ENCODE measurements around the gene MAPKAPK5.
"Not testable (repeated sequence)": the region's sequence is repeated elsewhere in the genome, so short reads cannot be mapped to it uniquely, and the experiment has no call there.

The MAPKAPK5 gene

GRCh38 chr12:111819191-111820158 lies 22.6 kb upstream of the MAPKAPK5 start:
- no peak overlapping the region for H3K4me3 ChIP-seq (ENCODE audit: low read length)
- H3K9me3 ChIP-seq (ENCODE audit: low read length), result no peaks in the 10 kb centered on the region
- peaks cover 11% of the 10 kb centered on the region for H3K4me1 ChIP-seq (ENCODE audit: insufficient read depth, low read length)
- no peak overlapping the region for H2AFZ ChIP-seq (ENCODE audit: low read depth, low read length)
- H3K27me3 ChIP-seq (ENCODE audit: insufficient read depth, low read length), result no peaks in the 10 kb centered on the region
- H3K36me3 ChIP-seq (ENCODE audit: insufficient read depth, low read length), result no peaks in the 10 kb centered on the region

GRCh38 chr12:111820828-111821227 lies 21.2 kb upstream of the MAPKAPK5 start:
- H3K27me3 ChIP-seq (ENCODE audit: insufficient read depth, low read length); H2AFZ ChIP-seq (ENCODE audit: low read depth, low read length); H3K4me3 ChIP-seq (ENCODE audit: low read length); H3K36me3 ChIP-seq (ENCODE audit: insufficient read depth, low read length); H3K9me3 ChIP-seq (ENCODE audit: low read length): not testable (repeated sequence)
- H3K4me1 ChIP-seq (ENCODE audit: insufficient read depth, low read length), result peaks cover 13% of the 10 kb centered on the region

GRCh38 chr12:111822886-111823285 lies 19.1 kb upstream of the MAPKAPK5 start:
- H3K4me3 ChIP-seq (ENCODE audit: low read length), result no peak overlapping the region
- peaks cover 13% of the 10 kb centered on the region for H3K4me1 ChIP-seq (ENCODE audit: insufficient read depth, low read length)
- H3K9me3 ChIP-seq (ENCODE audit: low read length), result no peaks in the 10 kb centered on the region
- no peaks in the 10 kb centered on the region for H3K27me3 ChIP-seq (ENCODE audit: insufficient read depth, low read length)
- H2AFZ ChIP-seq (ENCODE audit: low read depth, low read length), result no peak overlapping the region
- no peaks in the 10 kb centered on the region for H3K36me3 ChIP-seq (ENCODE audit: insufficient read depth, low read length)

GRCh38 chr12:111823891-111824290 lies 18.1 kb upstream of the MAPKAPK5 start:
- Histone ChIP-seq H2AFZ (ENCODE audit: low read depth, low read length) (no peak overlapping the region), H3K36me3 (ENCODE audit: insufficient read depth, low read length) (no peaks in the 10 kb centered on the region), H3K9me3 (ENCODE audit: low read length) (no peaks in the 10 kb centered on the region), H3K27me3 (ENCODE audit: insufficient read depth, low read length) (no peaks in the 10 kb centered on the region), H3K4me1 (ENCODE audit: insufficient read depth, low read length) (peaks cover 13% of the 10 kb centered on the region), H3K4me3 (ENCODE audit: low read length) (no peak overlapping the region)

GRCh38 chr12:111824312-111824711 lies 17.7 kb upstream of the MAPKAPK5 start:
- not testable (repeated sequence) for H3K9me3 ChIP-seq (ENCODE audit: low read length); H2AFZ ChIP-seq (ENCODE audit: low read depth, low read length); H3K27me3 ChIP-seq (ENCODE audit: insufficient read depth, low read length); H3K4me3 ChIP-seq (ENCODE audit: low read length); H3K36me3 ChIP-seq (ENCODE audit: insufficient read depth, low read length)
- peaks cover 13% of the 10 kb centered on the region for H3K4me1 ChIP-seq (ENCODE audit: insufficient read depth, low read length)

GRCh38 chr12:111825509-111825908 lies 16.5 kb upstream of the MAPKAPK5 start:
- Histone ChIP-seq H3K27me3 (ENCODE audit: insufficient read depth, low read length) (no peaks in the 10 kb centered on the region), H2AFZ (ENCODE audit: low read depth, low read length) (no peak overlapping the region), H3K4me1 (ENCODE audit: insufficient read depth, low read length) (peaks cover 13% of the 10 kb centered on the region), H3K36me3 (ENCODE audit: insufficient read depth, low read length) (no peaks in the 10 kb centered on the region), H3K4me3 (ENCODE audit: low read length) (no peak overlapping the region), H3K9me3 (ENCODE audit: low read length) (no peaks in the 10 kb centered on the region)

DNA sequence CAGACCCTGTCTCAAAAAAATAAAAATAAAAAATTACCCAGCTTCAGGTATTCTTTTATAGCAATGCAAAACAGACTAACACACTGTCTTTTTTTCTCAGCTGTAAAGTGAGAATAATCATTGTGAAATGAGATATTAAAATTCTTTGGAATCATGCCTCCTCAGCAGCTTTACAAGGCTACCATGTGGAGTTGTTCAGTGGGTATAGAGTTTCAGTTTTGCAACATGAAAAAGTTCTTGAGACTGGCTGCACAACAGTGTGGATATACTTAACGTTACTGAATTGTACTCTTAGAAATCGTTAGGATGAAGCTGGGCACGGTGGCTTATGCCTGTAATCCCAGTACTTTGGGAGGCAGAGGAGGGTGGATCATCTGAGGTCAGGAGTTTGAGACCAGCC lies 15.7 kb upstream of the MAPKAPK5 start:
- no peak overlapping the region for H3K4me3 ChIP-seq (ENCODE audit: low read length)
- peaks cover 13% of the 10 kb centered on the region for H3K4me1 ChIP-seq (ENCODE audit: insufficient read depth, low read length)
- H2AFZ ChIP-seq (ENCODE audit: low read depth, low read length), result no peak overlapping the region
- H3K9me3 ChIP-seq (ENCODE audit: low read length), result no peaks in the 10 kb centered on the region
- H3K27me3 ChIP-seq (ENCODE audit: insufficient read depth, low read length), result no peaks in the 10 kb centered on the region
- H3K36me3 ChIP-seq (ENCODE audit: insufficient read depth, low read length), result no peaks in the 10 kb centered on the region

DNA sequence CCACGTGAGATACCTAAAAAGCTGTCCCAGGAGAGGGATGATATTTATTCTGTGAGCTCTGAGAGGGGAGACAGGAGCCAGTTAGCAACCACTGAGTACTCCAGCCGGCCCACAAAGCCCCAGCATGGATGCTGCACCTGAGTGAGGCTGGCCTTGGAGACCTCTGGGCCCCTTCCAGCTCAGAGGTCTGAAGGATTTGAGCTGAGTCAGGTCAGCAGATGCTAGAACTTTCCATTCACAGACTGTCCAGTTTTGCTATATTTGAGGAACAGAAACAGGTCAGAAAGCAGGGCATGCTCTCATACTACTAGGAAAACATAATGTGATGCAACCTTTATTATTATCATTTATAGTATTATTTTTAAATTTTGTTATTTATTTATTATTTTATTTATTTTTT lies 15.0 kb upstream of the MAPKAPK5 start:
- Histone ChIP-seq H3K27me3 (ENCODE audit: insufficient read depth, low read length) (no peaks in the 10 kb centered on the region), H3K4me1 (ENCODE audit: insufficient read depth, low read length) (peaks cover 13% of the 10 kb centered on the region), H3K9me3 (ENCODE audit: low read length) (no peaks in the 10 kb centered on the region), H2AFZ (ENCODE audit: low read depth, low read length) (no peak overlapping the region), H3K4me3 (ENCODE audit: low read length) (no peak overlapping the region), H3K36me3 (ENCODE audit: insufficient read depth, low read length) (no peaks in the 10 kb centered on the region)

DNA sequence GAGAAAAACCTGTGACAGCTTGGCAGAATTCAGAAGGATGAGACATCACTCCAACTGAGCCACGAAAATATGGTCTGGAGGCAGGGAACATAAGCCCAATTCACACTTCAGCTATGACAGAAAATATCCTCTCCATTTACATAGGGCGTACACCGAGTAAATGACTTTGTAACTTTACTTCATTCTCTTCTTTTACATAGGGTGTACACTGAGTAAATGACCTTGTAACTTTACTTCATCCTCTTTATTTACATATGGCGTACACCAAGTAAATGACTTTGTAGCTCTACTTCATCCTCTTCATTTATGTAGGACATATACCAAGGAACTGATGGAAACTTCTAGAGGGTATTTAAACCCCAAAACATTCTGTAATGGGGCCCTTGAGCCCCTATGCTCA lies 14.1 kb upstream of the MAPKAPK5 start:
- no peaks in the 10 kb centered on the region for H3K27me3 ChIP-seq (ENCODE audit: insufficient read depth, low read length)
- peaks cover 13% of the 10 kb centered on the region for H3K4me1 ChIP-seq (ENCODE audit: insufficient read depth, low read length)

DNA sequence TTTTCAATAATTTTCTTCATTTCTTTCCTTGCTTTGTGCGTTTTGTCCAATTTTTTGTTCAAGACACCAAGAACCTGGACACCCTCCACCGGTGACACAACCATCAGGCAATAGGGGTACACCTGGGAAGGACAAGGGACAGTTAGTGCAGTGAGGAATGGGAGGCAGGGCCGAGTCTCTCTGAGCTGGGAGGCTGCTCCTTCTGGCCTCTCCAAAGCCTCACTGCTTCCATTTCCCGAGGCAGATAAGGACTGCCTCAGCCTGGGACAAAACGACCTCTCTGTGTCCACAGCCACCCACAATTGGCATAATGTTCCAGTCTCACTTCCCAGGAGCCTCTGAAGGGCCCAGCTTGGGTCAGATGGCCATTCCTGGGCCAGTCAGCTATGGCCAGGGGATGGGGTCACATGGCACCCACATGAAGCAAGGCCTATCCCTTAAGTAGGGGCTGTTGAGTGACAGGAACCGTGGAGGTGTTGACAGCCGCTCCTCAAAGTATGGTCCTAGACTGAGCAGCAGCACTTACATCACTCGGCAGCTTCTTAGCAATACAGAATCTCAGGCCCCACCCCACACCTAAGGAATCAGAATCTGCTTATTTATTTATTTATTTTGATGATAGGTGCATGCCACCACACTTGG lies 13.6 kb upstream of the MAPKAPK5 start:
- Histone ChIP-seq H3K4me1 (ENCODE audit: insufficient read depth, low read length) (peaks cover 8% of the 10 kb centered on the region), H3K27me3 (ENCODE audit: insufficient read depth, low read length) (no peaks in the 10 kb centered on the region), H3K9me3 (ENCODE audit: low read length) (no peaks in the 10 kb centered on the region), H3K4me3 (ENCODE audit: low read length) (no peak overlapping the region), H2AFZ (ENCODE audit: low read depth, low read length) (no peak overlapping the region), H3K36me3 (ENCODE audit: insufficient read depth, low read length) (no peaks in the 10 kb centered on the region)

More for the DNA sequence above, 14.1 kb upstream of the MAPKAPK5 start:
- Histone ChIP-seq H3K36me3 (ENCODE audit: insufficient read depth, low read length) (no peaks in the 10 kb centered on the region), H3K9me3 (ENCODE audit: low read length) (no peaks in the 10 kb centered on the region), H3K4me3 (ENCODE audit: low read length) (no peak overlapping the region), H2AFZ (ENCODE audit: low read depth, low read length) (no peak overlapping the region)

DNA sequence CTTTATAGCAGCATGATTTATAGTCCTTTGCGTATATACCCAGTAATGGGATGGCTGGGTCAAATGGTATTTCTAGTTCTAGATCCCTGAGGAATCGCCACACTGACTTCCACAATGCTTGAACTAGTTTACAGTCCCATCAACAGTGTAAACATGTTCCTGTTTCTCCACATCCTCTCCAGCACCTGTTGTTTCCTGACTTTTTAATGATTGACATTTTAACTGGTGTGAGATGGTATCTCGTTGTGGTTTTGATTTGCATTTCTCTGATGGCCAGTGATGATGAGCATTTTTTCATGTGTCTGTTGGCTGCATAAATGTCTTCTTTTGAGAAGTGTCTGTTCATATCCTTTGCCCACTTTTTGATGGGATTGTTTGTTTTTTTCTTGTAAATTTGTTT lies 12.4 kb upstream of the MAPKAPK5 start:
- not testable (repeated sequence) for H3K27me3 ChIP-seq (ENCODE audit: insufficient read depth, low read length); H3K9me3 ChIP-seq (ENCODE audit: low read length); H3K4me3 ChIP-seq (ENCODE audit: low read length); H3K36me3 ChIP-seq (ENCODE audit: insufficient read depth, low read length); H2AFZ ChIP-seq (ENCODE audit: low read depth, low read length); H3K4me1 ChIP-seq (ENCODE audit: insufficient read depth, low read length)

GRCh38 chr12:111834740-111835386 lies 7.2 kb upstream of the MAPKAPK5 start:
- H2AFZ ChIP-seq (ENCODE audit: low read depth, low read length); H3K9me3 ChIP-seq (ENCODE audit: low read length); H3K4me3 ChIP-seq (ENCODE audit: low read length); H3K27me3 ChIP-seq (ENCODE audit: insufficient read depth, low read length); H3K4me1 ChIP-seq (ENCODE audit: insufficient read depth, low read length): not testable (repeated sequence)
- peaks cover 10% of the 10 kb centered on the region for H3K36me3 ChIP-seq (ENCODE audit: insufficient read depth, low read length)

GRCh38 chr12:111835531-111836181 lies 6.4 kb upstream of the MAPKAPK5 start:
- peaks cover 15% of the 10 kb centered on the region for H3K36me3 ChIP-seq (ENCODE audit: insufficient read depth, low read length)
- H3K4me3 ChIP-seq (ENCODE audit: low read length); H3K27me3 ChIP-seq (ENCODE audit: insufficient read depth, low read length); H3K9me3 ChIP-seq (ENCODE audit: low read length); H2AFZ ChIP-seq (ENCODE audit: low read depth, low read length): not testable (repeated sequence)
- H3K4me1 ChIP-seq (ENCODE audit: insufficient read depth, low read length), result peaks cover 12% of the 10 kb centered on the region
